H9 (cell line): ENCODE data around the gene PRTG. TPM values are rescaled to one million over a fixed set of nuclear protein-coding genes. Genes with fewer than 3 reads are reported as not detected.
"Not testable (repeated sequence)": the region's sequence is repeated elsewhere in the genome, so short reads cannot be mapped to it uniquely, and the experiment has no call there.

Experiments
- DNase-seq: peaks from one replicate; pipeline ENCODE4 v3.0.0-alpha.2; 2017
- H2AFZ ChIP-seq: one replicate; pipeline ENCODE4 v1.6.1; 2013; ENCODE audit warnings: mild to moderate bottlenecking, low read length, control low read depth, moderate library complexity
- H2AK5ac ChIP-seq: 2 replicates; pipeline ENCODE4 v1.6.1; 2013; ENCODE audit warnings: low read length, control low read depth, mixed read lengths; ENCODE audit not compliant: insufficient read length
- H2BK120ac ChIP-seq: one replicate; pipeline ENCODE4 v1.6.1; 2013; ENCODE audit warnings: low read depth, mild to moderate bottlenecking, low read length, control low read depth, inconsistent platforms; ENCODE audit not compliant: poor library complexity, severe bottlenecking
- H2BK12ac ChIP-seq: 2 replicates; pipeline ENCODE4 v1.6.1; 2013; ENCODE audit warnings: low read length, control low read depth, mixed read lengths, low read depth; ENCODE audit not compliant: insufficient read length
- H2BK15ac ChIP-seq: 2 replicates; pipeline ENCODE4 v1.6.1; 2013; ENCODE audit warnings: low read depth, low read length, control low read depth
- H2BK20ac ChIP-seq: one replicate; pipeline ENCODE4 v1.6.1; 2013; ENCODE audit warnings: low read depth, mild to moderate bottlenecking, low read length, control low read depth, inconsistent platforms; ENCODE audit not compliant: poor library complexity, severe bottlenecking
- H2BK5ac ChIP-seq: 2 replicates; pipeline ENCODE4 v1.6.1; 2013; ENCODE audit warnings: low read length, control low read depth, mixed read lengths; ENCODE audit not compliant: insufficient read length
- H3K14ac ChIP-seq: 2 replicates; pipeline ENCODE4 v1.6.1; 2013; ENCODE audit warnings: low read length, control low read depth; ENCODE audit not compliant: insufficient read depth
- H3K18ac ChIP-seq: 2 replicates; pipeline ENCODE4 v1.6.1; 2013; ENCODE audit warnings: low read depth, mild to moderate bottlenecking, mixed read lengths, low read length, control low read depth; ENCODE audit not compliant: insufficient read length
- H3K23ac ChIP-seq: 2 replicates; pipeline ENCODE4 v1.6.1; 2013; ENCODE audit warnings: low read length, control low read depth, mixed read lengths, low read depth; ENCODE audit not compliant: insufficient read length
- H3K23me2 ChIP-seq: 2 replicates; pipeline ENCODE4 v1.6.1; 2013; ENCODE audit warnings: low read depth, mild to moderate bottlenecking, mixed read lengths, low read length, control low read depth; ENCODE audit not compliant: insufficient read length, poor library complexity, severe bottlenecking
- H3K27ac ChIP-seq: 2 replicates; pipeline ENCODE4 v1.5.1; 2013; ENCODE audit warnings: low read length, control low read depth, mixed read lengths, low read depth; ENCODE audit not compliant: insufficient read length
- H3K27me3 ChIP-seq: 2 replicates; pipeline ENCODE4 v1.6.1; 2013; ENCODE audit warnings: low read length, control low read depth, inconsistent platforms; ENCODE audit not compliant: insufficient read depth
- H3K4ac ChIP-seq: 2 replicates; pipeline ENCODE4 v1.6.1; 2013; ENCODE audit warnings: low read depth, mild to moderate bottlenecking, control low read depth, inconsistent platforms, low read length, moderate library complexity
- H3K4me1 ChIP-seq: 2 replicates; pipeline ENCODE4 v1.6.1; 2013; ENCODE audit warnings: low read length, control low read depth, inconsistent platforms; ENCODE audit not compliant: insufficient read depth
- H3K4me2 ChIP-seq: 2 replicates; pipeline ENCODE4 v1.6.1; 2013; ENCODE audit warnings: low read length, control low read depth, mixed read lengths; ENCODE audit not compliant: insufficient read length, insufficient read depth
- H3K56ac ChIP-seq: 2 replicates; pipeline ENCODE4 v1.6.1; 2013; ENCODE audit warnings: low read depth, mild to moderate bottlenecking, mixed read lengths, low read length, control low read depth; ENCODE audit not compliant: insufficient read length
- H3K79me1 ChIP-seq: 2 replicates; pipeline ENCODE4 v1.6.1; 2013; ENCODE audit warnings: low read depth, mild to moderate bottlenecking, moderate library complexity, low read length, control low read depth, inconsistent platforms; ENCODE audit not compliant: insufficient read depth, poor library complexity, severe bottlenecking
- H3K79me2 ChIP-seq: 2 replicates; pipeline ENCODE4 v1.6.1; 2013; ENCODE audit warnings: low read length, control low read depth, inconsistent platforms; ENCODE audit not compliant: insufficient read depth
- H3K9ac ChIP-seq: 2 replicates; pipeline ENCODE4 v1.6.1; 2013; ENCODE audit warnings: low read length, control low read depth, mixed read lengths; ENCODE audit not compliant: insufficient read length; ENCODE audit errors: extremely low read depth
- H3K9me3 ChIP-seq: one replicate; pipeline ENCODE4 v1.6.1; 2013; ENCODE audit warnings: low read depth, low read length, inconsistent platforms; ENCODE audit not compliant: control insufficient read depth
- H3T11ph ChIP-seq: one replicate; pipeline ENCODE4 v1.6.1; 2013; ENCODE audit warnings: mild to moderate bottlenecking, low read length, control low read depth, inconsistent platforms
- H4K20me1 ChIP-seq: one replicate; pipeline ENCODE4 v1.6.1; 2013; ENCODE audit not compliant: control insufficient read depth, insufficient read length, insufficient read depth
- H4K5ac ChIP-seq: 2 replicates; pipeline ENCODE4 v1.6.1; 2013; ENCODE audit warnings: low read depth, mild to moderate bottlenecking, mixed read lengths, low read length, control low read depth; ENCODE audit not compliant: insufficient read length
- H4K8ac ChIP-seq: replicated peaks from 2 replicates; pipeline ENCODE4 v1.6.1; 2013; ENCODE audit warnings: low read length, control low read depth, mixed read lengths, low read depth; ENCODE audit not compliant: insufficient read length
- H4K91ac ChIP-seq: 2 replicates; pipeline ENCODE4 v1.6.1; 2013; ENCODE audit warnings: low read depth, mild to moderate bottlenecking, moderate library complexity, mixed read lengths, low read length, control low read depth; ENCODE audit not compliant: insufficient read length
- H3K27ac Mint-ChIP-seq, 3 experiments: 2 replicates in 2 of 3; 3 replicates in 1 of 3; pipeline ENCODE4 v1.8.0; 2020 to 2021; ENCODE audit warnings: mixed read lengths in 3 of 3, mild to moderate bottlenecking in 1 of 3, moderate library complexity in 1 of 3
- H3K27me3 Mint-ChIP-seq: 2 replicates; pipeline ENCODE4 v1.8.0; 2021; ENCODE audit warnings: low read depth, mild to moderate bottlenecking, moderate library complexity, mixed read lengths
- H3K36me3 Mint-ChIP-seq, 3 experiments: 2 replicates in 2 of 3; 3 replicates in 1 of 3; pipeline ENCODE4 v1.8.0; 2020 to 2021; ENCODE audit warnings: low read depth in 3 of 3, mixed read lengths in 3 of 3; ENCODE audit not compliant: insufficient read depth in 1 of 3
- H3K4me1 Mint-ChIP-seq, 2 experiments: 2 replicates each; pipeline ENCODE4 v1.8.0; 2020; ENCODE audit warnings: mixed read lengths in 2 of 2
- H3K4me3 Mint-ChIP-seq, 2 experiments: 2 replicates in 1 of 2; 3 replicates in 1 of 2; pipeline ENCODE4 v1.8.0; 2020 to 2021; ENCODE audit warnings: mild to moderate bottlenecking in 2 of 2, mixed read lengths in 2 of 2, moderate library complexity in 1 of 2
- H3K9me3 Mint-ChIP-seq, 2 experiments: 2 replicates in 1 of 2; 3 replicates in 1 of 2; pipeline ENCODE4 v1.8.0; 2020; ENCODE audit warnings: mild to moderate bottlenecking in 2 of 2, mixed read lengths in 2 of 2, moderate library complexity in 1 of 2
- CTCF ChIP-seq: fragments of 200-600 bp; sonication (generic); conservative IDR thresholded peaks from 3 replicates; pipeline ENCODE4 v1.8.0; 2021; ENCODE audit warnings: antibody characterized with exemption, mild to moderate bottlenecking
- WGBS: extraction: QIAGEN DNeasy Blood & Tissue Kit; methylation state at CpG from one replicate; pipeline ENCODE4 v1.1.7; 2013; ENCODE audit warnings: missing lambda C conversion rate, low lambda C conversion rate, mixed read lengths; ENCODE audit not compliant: insufficient read length; ENCODE audit errors: extremely low coverage; 5-methylcytosine and 5-hydroxymethylcytosine counted together
- total RNA-seq: library from RNA; stranded (reverse); gene quantifications from 2 replicates; pipeline ENCODE4 v1.2.1, GENCODE V29; 2021

PRTG gene
- total RNA-seq, 1 experiment from 2014 or later = 5.7 TPM

GRCh38 chr15:55694652-55695150, 48.3 kb downstream of the PRTG start:
- Histone ChIP-seq H2BK20ac (no peak overlapping the region), H4K8ac (no peak overlapping the region), H4K5ac (no peak overlapping the region), H3K27me3 (no peaks in the 10 kb centered on the region), H3K18ac (no peak overlapping the region), H3K14ac (no peak overlapping the region), H2AFZ (no peak overlapping the region), H3T11ph (no peak overlapping the region), H2BK12ac (no peak overlapping the region), H3K56ac (no peak overlapping the region), H2BK15ac (no peak overlapping the region), H3K79me2 (no peaks in the 10 kb centered on the region), H3K9ac (no peak overlapping the region), H4K20me1 (no peaks in the 10 kb centered on the region), H2BK120ac (no peak overlapping the region), H3K27ac (no peak overlapping the region), H3K9me3 (no peaks in the 10 kb centered on the region), H4K91ac (no peak overlapping the region), H3K4me2 (no peak overlapping the region), H2AK5ac (no peak overlapping the region), H3K4me1 (peaks cover 3% of the 10 kb centered on the region; the same call in 1 of the 2 replicates), H3K23ac (no peak overlapping the region), H3K4ac (no peak overlapping the region), H2BK5ac (no peak overlapping the region), H3K23me2 (no peaks in the 10 kb centered on the region), H3K79me1 (no peaks in the 10 kb centered on the region)
- Mint-ChIP-seq H3K36me3 (no peaks in the 10 kb centered on the region), H3K4me1 (peaks cover 13 to 24% of the 10 kb centered on the region in 2 experiments), H3K4me3 (peak overlapping the region in 1 of 2 experiments; percentile 3; a peak in 3 of 5 replicates), H3K27ac (peak overlapping the region in 2 of 3 experiments; percentile 2 to 37; a peak in 2 of 7 replicates), H3K9me3 (peaks cover 0 to 2% of the 10 kb centered on the region in 2 experiments; a peak in 1 of 5 replicates), H3K27me3 (peaks cover 8% of the 10 kb centered on the region)
- no peak for TF ChIP-seq CTCF
- peak; percentile 34 for DNase-seq
- WGBS = no CpG with 5 or more reads among the region's 4 CpGs

- not testable (repeated sequence) for H3K27ac ChIP-seq, H3K27me3 ChIP-seq, H3K14ac ChIP-seq, H3K79me2 ChIP-seq, H3K79me1 ChIP-seq, H3K4ac ChIP-seq, DNase-seq, H4K8ac ChIP-seq, H2BK15ac ChIP-seq, H2BK5ac ChIP-seq, H2AFZ ChIP-seq, H3K27ac Mint-ChIP-seq, H3K27me3 Mint-ChIP-seq, H3T11ph ChIP-seq, H4K91ac ChIP-seq, H3K9me3 Mint-ChIP-seq, H3K4me3 Mint-ChIP-seq, H3K56ac ChIP-seq, H3K23me2 ChIP-seq, H2BK12ac ChIP-seq, H3K36me3 Mint-ChIP-seq, H2BK120ac ChIP-seq, H3K18ac ChIP-seq, H4K5ac ChIP-seq, H3K4me2 ChIP-seq, H3K9ac ChIP-seq, H2BK20ac ChIP-seq, H2AK5ac ChIP-seq, H3K23ac ChIP-seq, H3K9me3 ChIP-seq, H4K20me1 ChIP-seq, H3K4me1 ChIP-seq
- no CpG with 5 or more reads among the region's 14 CpGs for WGBS
- peaks cover 13 to 27% of the 10 kb centered on the region in 2 experiments for H3K4me1 Mint-ChIP-seq
Measured at GRCh38 chr15:55693116-55693515, 49.8 kb downstream of the PRTG start.
